Measurements from ENCODE around the gene PACS2.

Gene PACS2

DNA sequence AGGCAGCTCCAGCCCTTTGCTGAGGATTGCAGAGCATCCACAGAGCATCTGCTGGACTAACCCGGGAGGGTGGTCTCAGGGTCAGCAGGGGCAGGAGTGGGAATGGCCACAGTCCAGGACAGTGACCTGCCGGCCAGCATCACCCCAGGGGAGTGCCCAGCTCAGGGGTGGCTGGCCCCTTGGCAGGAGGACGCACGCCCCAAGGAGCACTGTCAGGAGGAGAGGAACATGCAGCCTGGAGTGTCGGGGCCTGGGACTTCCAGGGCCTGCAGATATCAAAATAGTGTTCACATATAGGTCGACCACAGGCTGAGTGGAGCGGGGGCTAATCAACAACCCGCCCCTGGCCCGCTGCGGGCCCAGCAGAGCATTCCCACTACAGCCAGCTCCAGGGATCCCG is 50.6 kb downstream of the PACS2 start:
- Histone ChIP-seq H3K27me3 (ENCODE audit: insufficient read depth, poor library complexity, severe bottlenecking) (no peaks in the 10 kb centered on the region), H3K4me1 (ENCODE audit: insufficient read depth, poor library complexity, severe bottlenecking) (no peaks in the 10 kb centered on the region), H3K4me3 (ENCODE audit: severe bottlenecking) (no peak overlapping the region), H3K27ac (ENCODE audit: poor library complexity, severe bottlenecking) (no peak overlapping the region), H3K9me3 (ENCODE audit: severe bottlenecking) (no peaks in the 10 kb centered on the region), H3K36me3 (ENCODE audit: low read depth) (peaks cover 4% of the 10 kb centered on the region; the same call in 1 of the 2 replicates)
- TF ChIP-seq, protein P1, sequence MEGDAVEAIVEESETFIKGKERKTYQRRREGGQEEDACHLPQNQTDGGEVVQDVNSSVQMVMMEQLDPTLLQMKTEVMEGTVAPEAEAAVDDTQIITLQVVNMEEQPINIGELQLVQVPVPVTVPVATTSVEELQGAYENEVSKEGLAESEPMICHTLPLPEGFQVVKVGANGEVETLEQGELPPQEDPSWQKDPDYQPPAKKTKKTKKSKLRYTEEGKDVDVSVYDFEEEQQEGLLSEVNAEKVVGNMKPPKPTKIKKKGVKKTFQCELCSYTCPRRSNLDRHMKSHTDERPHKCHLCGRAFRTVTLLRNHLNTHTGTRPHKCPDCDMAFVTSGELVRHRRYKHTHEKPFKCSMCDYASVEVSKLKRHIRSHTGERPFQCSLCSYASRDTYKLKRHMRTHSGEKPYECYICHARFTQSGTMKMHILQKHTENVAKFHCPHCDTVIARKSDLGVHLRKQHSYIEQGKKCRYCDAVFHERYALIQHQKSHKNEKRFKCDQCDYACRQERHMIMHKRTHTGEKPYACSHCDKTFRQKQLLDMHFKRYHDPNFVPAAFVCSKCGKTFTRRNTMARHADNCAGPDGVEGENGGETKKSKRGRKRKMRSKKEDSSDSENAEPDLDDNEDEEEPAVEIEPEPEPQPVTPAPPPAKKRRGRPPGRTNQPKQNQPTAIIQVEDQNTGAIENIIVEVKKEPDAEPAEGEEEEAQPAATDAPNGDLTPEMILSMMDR (IDR thresholded peaks at IDR 0.05; ENCODE audit: poor library complexity, severe bottlenecking), result no peak
- ATAC-seq (ENCODE audit: low read depth) (no peak), DNase-seq (ENCODE audit: low spot score) (no peak)

DNA sequence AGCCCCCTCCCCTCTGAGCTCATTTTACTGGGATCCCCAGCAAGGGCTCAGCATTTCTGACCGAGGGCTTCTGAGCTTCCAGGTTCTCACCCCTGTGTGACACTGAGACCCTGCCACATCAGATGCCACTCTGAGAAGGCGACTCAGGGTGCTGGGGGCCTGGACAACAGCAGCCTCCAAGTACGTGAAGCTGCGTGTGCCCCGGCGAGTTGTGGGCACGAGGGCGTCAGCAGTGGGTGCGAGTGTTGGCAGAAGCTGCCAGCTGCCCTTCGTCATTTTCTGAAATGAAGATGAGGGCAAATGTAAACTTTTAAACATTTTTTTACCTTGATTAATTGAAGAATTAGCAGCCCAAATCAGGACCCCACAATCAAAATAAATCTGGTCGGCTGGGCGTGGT is 51.1 kb downstream of the PACS2 start:
- no peak overlapping the region for H3K27ac ChIP-seq (ENCODE audit: poor library complexity, severe bottlenecking)
- no peaks in the 10 kb centered on the region for H3K9me3 ChIP-seq (ENCODE audit: severe bottlenecking)
- H3K4me1 ChIP-seq (ENCODE audit: insufficient read depth, poor library complexity, severe bottlenecking), result no peaks in the 10 kb centered on the region
- ATAC-seq (ENCODE audit: low read depth), result no peak
- H3K36me3 ChIP-seq (ENCODE audit: low read depth), result peaks cover 4% of the 10 kb centered on the region; the same call in 1 of the 2 replicates
- H3K4me3 ChIP-seq (ENCODE audit: severe bottlenecking), result no peak overlapping the region
- TF ChIP-seq, protein P1 (IDR thresholded peaks at IDR 0.05; ENCODE audit: poor library complexity, severe bottlenecking), result no peak
- no peak for DNase-seq (ENCODE audit: low spot score)
- H3K27me3 ChIP-seq (ENCODE audit: insufficient read depth, poor library complexity, severe bottlenecking), result no peaks in the 10 kb centered on the region

DNA sequence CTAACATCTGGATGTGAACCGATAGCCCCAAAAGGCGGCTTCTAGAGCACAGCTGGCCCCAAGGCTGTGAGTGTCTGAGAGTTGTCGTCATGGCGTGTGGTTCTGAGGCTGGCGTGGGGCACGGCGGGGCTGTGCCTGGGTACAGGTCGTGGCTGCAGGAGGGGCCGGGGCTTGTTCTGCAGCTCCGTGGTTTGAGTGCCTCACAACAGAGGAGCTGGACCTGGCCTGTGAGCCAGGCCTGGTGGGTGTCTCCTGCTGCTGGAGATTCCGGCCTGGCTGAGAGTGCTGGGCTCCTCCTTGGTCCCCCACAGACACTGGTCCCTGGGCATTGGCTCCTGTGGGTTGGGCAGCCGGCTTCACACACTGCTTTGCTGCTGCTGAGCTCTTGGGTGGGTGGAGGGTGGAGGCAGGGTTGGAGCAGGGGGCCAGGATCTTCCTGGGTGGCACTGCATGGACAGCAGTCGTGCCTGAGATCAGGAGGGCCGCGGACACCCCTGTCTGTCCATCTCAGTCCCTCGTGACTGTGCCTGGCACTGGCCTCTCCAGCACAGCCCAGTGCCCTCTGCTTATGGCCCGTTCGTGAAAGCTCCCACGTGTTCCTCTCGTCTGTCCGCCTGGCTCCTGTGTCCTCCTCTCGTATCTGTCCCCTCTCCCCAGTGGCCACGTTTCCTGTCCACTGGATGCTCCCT is 52.0 kb downstream of the PACS2 start:
- Histone ChIP-seq H3K4me3 (ENCODE audit: severe bottlenecking) (no peak overlapping the region), H3K27ac (ENCODE audit: poor library complexity, severe bottlenecking) (no peak overlapping the region), H3K36me3 (ENCODE audit: low read depth) (no peaks in the 10 kb centered on the region), H3K4me1 (ENCODE audit: insufficient read depth, poor library complexity, severe bottlenecking) (no peaks in the 10 kb centered on the region), H3K27me3 (ENCODE audit: insufficient read depth, poor library complexity, severe bottlenecking) (no peaks in the 10 kb centered on the region), H3K9me3 (ENCODE audit: severe bottlenecking) (no peaks in the 10 kb centered on the region)
- DNase-seq (ENCODE audit: low spot score), result peak; percentile 66
- no peak for ATAC-seq (ENCODE audit: low read depth)
- TF ChIP-seq, protein P1 (IDR thresholded peaks at IDR 0.05; ENCODE audit: poor library complexity, severe bottlenecking), result no peak

DNA sequence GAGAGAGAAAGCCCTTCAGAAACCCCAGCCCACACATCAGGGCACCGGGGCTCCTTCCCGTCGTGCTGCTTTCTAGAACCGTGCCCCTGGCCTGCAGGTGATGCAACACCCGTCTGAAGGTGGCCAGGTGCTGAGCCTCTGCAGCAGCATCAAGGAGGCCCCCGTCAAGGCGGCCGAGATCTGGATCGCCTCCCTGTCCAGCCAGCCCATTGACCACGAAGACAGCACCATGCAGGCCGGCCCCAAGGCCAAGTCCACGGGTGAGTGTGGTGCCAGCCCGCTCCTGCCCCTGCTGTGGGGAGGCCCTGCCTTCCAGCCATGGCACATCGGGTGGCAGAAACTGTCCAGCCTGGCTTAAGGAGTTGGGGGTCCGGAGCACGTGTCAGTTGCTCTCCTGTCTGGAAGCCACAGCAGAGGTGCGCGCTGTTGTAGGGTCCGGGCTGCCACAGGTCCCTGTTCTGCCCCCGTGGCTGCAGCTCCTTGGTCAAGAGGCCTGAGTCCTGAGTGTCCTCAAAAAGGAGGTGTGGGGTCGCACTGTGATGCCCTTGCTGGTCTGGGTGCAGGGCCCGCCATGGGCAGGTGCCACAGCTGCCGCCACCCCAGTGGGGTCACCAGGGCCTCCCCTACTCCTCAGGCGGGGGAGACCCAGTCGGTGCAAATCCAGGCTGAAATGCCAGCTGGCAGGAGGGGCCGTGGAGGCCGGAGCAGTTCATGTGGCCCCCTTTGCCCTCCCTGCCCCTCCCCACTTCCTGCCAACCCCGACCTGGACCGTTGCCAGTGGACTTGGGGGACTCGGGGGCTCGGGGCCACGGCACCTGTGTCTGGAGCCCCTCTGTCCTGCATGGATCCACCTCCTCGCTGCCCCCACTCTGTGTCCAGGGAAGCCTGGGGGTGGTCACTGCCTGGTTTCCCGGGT is 52.8 kb downstream of the PACS2 start:
- ATAC-seq (ENCODE audit: low read depth), result no peak
- Histone ChIP-seq H3K9me3 (ENCODE audit: severe bottlenecking) (no peaks in the 10 kb centered on the region), H3K27me3 (ENCODE audit: insufficient read depth, poor library complexity, severe bottlenecking) (no peaks in the 10 kb centered on the region), H3K27ac (ENCODE audit: poor library complexity, severe bottlenecking) (no peak overlapping the region), H3K4me1 (ENCODE audit: insufficient read depth, poor library complexity, severe bottlenecking) (no peaks in the 10 kb centered on the region), H3K4me3 (ENCODE audit: severe bottlenecking) (no peak overlapping the region), H3K36me3 (ENCODE audit: low read depth) (no peaks in the 10 kb centered on the region)
- DNase-seq (ENCODE audit: low spot score), result no peak
- TF ChIP-seq, protein P1 (IDR thresholded peaks at IDR 0.05; ENCODE audit: poor library complexity, severe bottlenecking), result no peak

Measured in RWPE2 (cell line).